GM12878 (cell line): ENCODE results near the gene CSF2.

Experiments used
- BCLAF1 ChIP-seq: fragments of 450-650 bp; IDR thresholded peaks from 2 replicates; pipeline ENCODE4 v1.6.1; 2017; ENCODE audit warnings: antibody characterized with exemption, mild to moderate bottlenecking, moderate library complexity
- KAT2A ChIP-seq: conservative IDR thresholded peaks from 2 replicates; pipeline ENCODE4 v1.6.1; 2011; ENCODE audit warnings: low read depth, low read length; ENCODE audit not compliant: control insufficient read depth
- RCOR1 ChIP-seq: conservative IDR thresholded peaks from 2 replicates; pipeline ENCODE4 v1.6.1; 2012; ENCODE audit warnings: low read depth, low read length, improper control_type of control experiment

GRCh38 chr5:132079081-132079480 lies 5.5 kb downstream of the CSF2 start:
- TF ChIP-seq RCOR1 (no peak), BCLAF1 (no peak), KAT2A (no peak)
